Bronchial epithelial cell (primary cell): ENCODE data around the gene BHLHA9. TPM values are rescaled to one million over a fixed set of nuclear protein-coding genes. Genes with fewer than 3 reads are reported as not detected.

Experiments used
- DNase-seq: peaks from one replicate; pipeline ENCODE4 v3.0.0-alpha.2; 2010; ENCODE audit warnings: low read depth
- FAIRE-seq: peaks from 2 replicates; lab custom pipeline; 2011; peaks lifted over from hg19 to GRCh38; lab: Jason Lieb, UNC
- H3K27me3 ChIP-seq: 2 replicates; pipeline ENCODE4 v1.5.1; 2011; ENCODE audit warnings: low read length; ENCODE audit not compliant: control insufficient read depth, insufficient read depth
- H3K36me3 ChIP-seq: 2 replicates; pipeline ENCODE4 v1.5.1; 2011; ENCODE audit warnings: low read length; ENCODE audit not compliant: control insufficient read depth, insufficient read depth
- H3K4me3 ChIP-seq: 2 replicates; pipeline ENCODE4 v1.5.1; 2011; ENCODE audit warnings: mild to moderate bottlenecking, low read depth, low read length, control low read depth
- CTCF ChIP-seq: IDR thresholded peaks from 2 replicates; pipeline ENCODE4 v1.5.1; 2011; ENCODE audit warnings: mild to moderate bottlenecking, moderate library complexity, low read length, control low read depth, inconsistent platforms; ENCODE audit not compliant: insufficient read depth, severe bottlenecking
- total RNA-seq: library from RNA; depleted of rRNA; stranded (reverse); fragments of >200 nt; gene quantifications from 2 replicates; pipeline ENCODE4 v1.2.1, GENCODE V29; 2014

The BHLHA9 gene
- total RNA-seq, 1 donor from 2014 or later = not detected

- Histone ChIP-seq H3K4me3 (no peak overlapping the region), H3K36me3 (no peaks in the 10 kb centered on the region), H3K27me3 (no peaks in the 10 kb centered on the region)
- TF ChIP-seq CTCF = no peak
- FAIRE-seq = no peak
- DNase-seq = no peak
Observed at GRCh38 chr17:1256699-1257098, 13.5 kb upstream of the BHLHA9 start.

GRCh38 chr17:1260086-1260769 is 10.0 kb upstream of the BHLHA9 start:
- TF ChIP-seq CTCF = no peak
- peak overlapping the region; percentile 45 for H3K4me3 ChIP-seq
- DNase-seq = no peak
- H3K27me3 ChIP-seq = no peaks in the 10 kb centered on the region
- FAIRE-seq = no peak
- H3K36me3 ChIP-seq = no peaks in the 10 kb centered on the region

GRCh38 chr17:1260770-1261161 is 9.5 kb upstream of the BHLHA9 start:
- DNase-seq (no peak), FAIRE-seq (no peak)
- Histone ChIP-seq H3K27me3 (no peaks in the 10 kb centered on the region), H3K36me3 (no peaks in the 10 kb centered on the region), H3K4me3 (no peak overlapping the region)
- no peak for TF ChIP-seq CTCF

GRCh38 chr17:1264196-1264595 is 6.0 kb upstream of the BHLHA9 start:
- Histone ChIP-seq H3K4me3 (no peak overlapping the region), H3K27me3 (no peaks in the 10 kb centered on the region), H3K36me3 (no peaks in the 10 kb centered on the region)
- FAIRE-seq (no peak), DNase-seq (no peak)
- TF ChIP-seq CTCF = no peak

GRCh38 chr17:1267471-1267943 is 2.7 kb upstream of the BHLHA9 start:
- FAIRE-seq (no peak), DNase-seq (no peak)
- no peak for TF ChIP-seq CTCF
- H3K36me3 ChIP-seq = no peaks in the 10 kb centered on the region
- H3K4me3 ChIP-seq = peak overlapping the region; percentile 65
- H3K27me3 ChIP-seq = peaks cover 14% of the 10 kb centered on the region

- no peaks in the 10 kb centered on the region for H3K36me3 ChIP-seq
- peaks cover 14% of the 10 kb centered on the region for H3K27me3 ChIP-seq
- FAIRE-seq = no peak
Observed at GRCh38 chr17:1271030-1271423, 783 bp downstream of the BHLHA9 start.

More at GRCh38 chr17:1271030-1271423, 783 bp downstream of the BHLHA9 start:
- H3K4me3 ChIP-seq = no peak overlapping the region
- no peak for TF ChIP-seq CTCF
- no peak for DNase-seq
